GM19395 (cell line): Measurements from ENCODE around the gene LRRC61.

Source experiments
- ATAC-seq: cut with Tn5 transposase; IDR thresholded peaks from one replicate; pipeline ENCODE4 v1.9.1; 2021; ENCODE audit warnings: mild to moderate bottlenecking, moderate library complexity; ENCODE audit not compliant: unreplicated experiment

The LRRC61 gene

GRCh38 chr7:150368884-150369747, 46.0 kb downstream of the LRRC61 start:
- ATAC-seq: peak; percentile 50

GRCh38 chr7:150369748-150370501, 46.8 kb downstream of the LRRC61 start:
- ATAC-seq: peak; percentile 0

- ATAC-seq: no peak
Observed at GRCh38 chr7:150370612-150371071, 47.5 kb downstream of the LRRC61 start.

- no peak for ATAC-seq
Observed at GRCh38 chr7:150371131-150371995, 48.2 kb downstream of the LRRC61 start.

GRCh38 chr7:150371996-150372270, 48.8 kb downstream of the LRRC61 start:
- ATAC-seq: no peak

GRCh38 chr7:150372271-150373048, 49.3 kb downstream of the LRRC61 start:
- no peak for ATAC-seq

GRCh38 chr7:150373049-150373801, 50.1 kb downstream of the LRRC61 start:
- no peak for ATAC-seq

- ATAC-seq: no peak
Observed at GRCh38 chr7:150374026-150374425, 50.9 kb downstream of the LRRC61 start.

- ATAC-seq: no peak
Observed at GRCh38 chr7:150374472-150374871, 51.3 kb downstream of the LRRC61 start.

- no peak for ATAC-seq
Observed at GRCh38 chr7:150375662-150376521, 52.7 kb downstream of the LRRC61 start.

GRCh38 chr7:150376560-150376959, 53.4 kb downstream of the LRRC61 start:
- no peak for ATAC-seq

- no peak for ATAC-seq
Observed at GRCh38 chr7:150377196-150377595, 54.0 kb downstream of the LRRC61 start.

GRCh38 chr7:150377635-150378034, 54.5 kb downstream of the LRRC61 start:
- ATAC-seq: no peak

- ATAC-seq: peak; percentile 16
Observed at GRCh38 chr7:150378115-150378852, 55.1 kb downstream of the LRRC61 start.

GRCh38 chr7:150378853-150379440, 55.8 kb downstream of the LRRC61 start, which contains the start of gene ZNF775:
ZNF775 (plus strand) TSS chr7:150379330; CDS start chr7:150388471, 9,141 bp downstream.
- ATAC-seq: peak; percentile 73

GRCh38 chr7:150379441-150380379, 56.6 kb downstream of the LRRC61 start:
- peak; percentile 33 for ATAC-seq
